IMR-90 (cell line): ENCODE data around the gene RAB37.

Experiments
- POLR2A ChIP-seq: IDR thresholded peaks from 2 replicates; pipeline ENCODE4 v1.6.1; 2012; ENCODE audit warnings: mild to moderate bottlenecking, low read depth, low read length
- TF ChIP-seq, protein P1 (sequence below): fragments of 150-350 bp; IDR thresholded peaks from 2 replicates; pipeline ENCODE4 v1.6.1; 2016; ENCODE audit warnings: low read depth, mild to moderate bottlenecking, low read length, moderate library complexity, borderline replicate concordance

DNA sequence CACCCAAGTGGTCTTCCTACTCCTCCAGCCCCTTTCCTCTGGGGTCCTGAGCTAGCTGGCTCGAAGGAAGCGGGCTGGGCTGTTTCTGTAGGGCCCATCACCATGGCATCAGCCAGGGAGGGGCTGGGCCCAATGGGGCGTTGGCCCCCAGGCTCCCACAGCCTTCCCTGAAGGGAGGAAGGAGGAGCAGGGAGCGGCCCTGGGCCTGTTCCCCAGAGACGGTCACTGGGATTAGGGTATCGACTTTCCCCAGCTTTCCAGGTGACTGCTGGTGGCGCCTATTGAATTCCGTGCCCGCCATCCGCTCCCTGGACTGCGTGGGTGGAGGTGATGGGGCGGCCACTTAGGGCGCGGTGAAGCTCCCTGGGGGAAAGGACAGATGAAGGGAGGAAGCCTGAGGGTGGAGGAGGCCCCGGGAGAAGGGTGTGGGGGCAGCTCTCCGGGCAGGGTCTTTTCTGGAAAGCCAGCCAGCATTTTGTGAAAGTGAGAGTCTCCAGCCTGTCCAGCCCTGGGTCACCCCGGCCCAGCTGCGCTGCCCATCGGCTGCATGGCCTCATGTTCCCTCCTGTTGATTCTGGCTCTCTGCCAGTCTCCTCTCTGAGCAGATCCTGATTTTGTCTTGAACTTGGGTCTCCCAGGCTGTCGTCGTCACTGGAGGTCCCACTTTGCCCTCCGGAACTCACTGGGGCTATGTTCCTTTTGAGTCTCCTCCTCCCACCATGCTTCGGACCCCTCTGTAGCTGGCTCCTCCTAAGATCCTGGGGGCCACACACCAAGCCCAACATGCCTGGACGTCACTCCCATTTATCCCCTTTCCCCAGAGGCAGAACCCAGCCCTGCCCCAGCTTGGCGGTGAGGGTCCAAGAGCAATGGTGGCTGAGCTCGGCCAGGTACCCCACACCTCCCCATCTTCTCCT, 21.1 kb downstream of the RAB37 start:
- TF ChIP-seq POLR2A, result no peak
- TF ChIP-seq, protein P1, sequence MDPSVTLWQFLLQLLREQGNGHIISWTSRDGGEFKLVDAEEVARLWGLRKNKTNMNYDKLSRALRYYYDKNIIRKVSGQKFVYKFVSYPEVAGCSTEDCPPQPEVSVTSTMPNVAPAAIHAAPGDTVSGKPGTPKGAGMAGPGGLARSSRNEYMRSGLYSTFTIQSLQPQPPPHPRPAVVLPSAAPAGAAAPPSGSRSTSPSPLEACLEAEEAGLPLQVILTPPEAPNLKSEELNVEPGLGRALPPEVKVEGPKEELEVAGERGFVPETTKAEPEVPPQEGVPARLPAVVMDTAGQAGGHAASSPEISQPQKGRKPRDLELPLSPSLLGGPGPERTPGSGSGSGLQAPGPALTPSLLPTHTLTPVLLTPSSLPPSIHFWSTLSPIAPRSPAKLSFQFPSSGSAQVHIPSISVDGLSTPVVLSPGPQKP, result no peak
